Measurements from ENCODE around the gene TNFRSF1A. TPM values are rescaled to one million over a fixed set of nuclear protein-coding genes. Genes with fewer than 3 reads are reported as not detected.

The TNFRSF1A gene
- total and polyA plus RNA-seq, 2 of the 13 experiments (the other 11 are each of a cell fraction or from before 2014, with no cell fraction given), result 41.5 to 61.2 TPM

GRCh38 chr12:6346942-6347341 lies 5.1 kb upstream of the TNFRSF1A start:
- ChIA-PET CTCF (ENCODE audit: low intra/inter-chr PET ratio, low total read pairs) (no interaction called here), POLR2A (interaction anchor here (2.0 to 3.9 kb wide), 3 partner anchors 11 to 17 kb away, joined by 13 to 74 read pairs (median 72); no protein-coding TSS in a partner anchor)
- intact Hi-C loops (cut with micrococcal nuclease; ENCODE audit: unreplicated experiment), result loop anchor here (10.0 kb wide), 1 partner anchor 188 kb away; the partner anchor contains the start of gene GAPDH
- Histone ChIP-seq H3K79me2 (ENCODE audit: insufficient read depth, low read length) (peaks cover 6% of the 10 kb centered on the region), H3K4me2 (ENCODE audit: low read depth, low read length) (no peak overlapping the region), H3K4me1 (ENCODE audit: insufficient read depth, low read length) (peaks cover 59% of the 10 kb centered on the region), H3K27me3 (ENCODE audit: control insufficient read depth in 1 of 2, insufficient read depth in 2 of 2, low read length in 2 of 2) (no peaks in the 10 kb centered on the region), H2AFZ (ENCODE audit: low read length) (no peak overlapping the region), H4K20me1 (ENCODE audit: insufficient read depth, low read length) (no peaks in the 10 kb centered on the region), H3K4me3 (replicated peaks in 1 of 3; ENCODE audit: insufficient read depth in 1 of 3, low read depth in 2 of 3, low read length in 3 of 3) (no peak overlapping the region), H3K9ac (ENCODE audit: insufficient read depth, low read depth, low read length) (no peak overlapping the region), H3K9me3 (ENCODE audit: low read length) (no peaks in the 10 kb centered on the region), H3K36me3 (replicated peaks in 1 of 2; ENCODE audit: control insufficient read depth in 1 of 2, insufficient read depth in 2 of 2, low read length in 2 of 2) (no peaks in the 10 kb centered on the region), H3K27ac (ENCODE audit: extremely low read length, insufficient read depth, low read length) (no peak overlapping the region)
- FAIRE-seq, result no peak
- TF ChIP-seq, protein P1, sequence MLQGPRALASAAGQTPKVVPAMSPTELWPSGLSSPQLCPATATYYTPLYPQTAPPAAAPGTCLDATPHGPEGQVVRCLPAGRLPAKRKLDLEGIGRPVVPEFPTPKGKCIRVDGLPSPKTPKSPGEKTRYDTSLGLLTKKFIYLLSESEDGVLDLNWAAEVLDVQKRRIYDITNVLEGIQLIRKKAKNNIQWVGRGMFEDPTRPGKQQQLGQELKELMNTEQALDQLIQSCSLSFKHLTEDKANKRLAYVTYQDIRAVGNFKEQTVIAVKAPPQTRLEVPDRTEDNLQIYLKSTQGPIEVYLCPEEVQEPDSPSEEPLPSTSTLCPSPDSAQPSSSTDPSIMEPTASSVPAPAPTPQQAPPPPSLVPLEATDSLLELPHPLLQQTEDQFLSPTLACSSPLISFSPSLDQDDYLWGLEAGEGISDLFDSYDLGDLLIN (CRISPR knock-in tag; IDR thresholded peaks at IDR 0.05; ENCODE audit: borderline replicate concordance), result no peak
- TF ChIP-seq, protein P2, sequence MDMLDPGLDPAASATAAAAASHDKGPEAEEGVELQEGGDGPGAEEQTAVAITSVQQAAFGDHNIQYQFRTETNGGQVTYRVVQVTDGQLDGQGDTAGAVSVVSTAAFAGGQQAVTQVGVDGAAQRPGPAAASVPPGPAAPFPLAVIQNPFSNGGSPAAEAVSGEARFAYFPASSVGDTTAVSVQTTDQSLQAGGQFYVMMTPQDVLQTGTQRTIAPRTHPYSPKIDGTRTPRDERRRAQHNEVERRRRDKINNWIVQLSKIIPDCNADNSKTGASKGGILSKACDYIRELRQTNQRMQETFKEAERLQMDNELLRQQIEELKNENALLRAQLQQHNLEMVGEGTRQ (IDR thresholded peaks at IDR 0.05; ENCODE audit: low read depth, low read length), result no peak
- TF ChIP-seq, protein P2 (CRISPR knock-in tag; IDR thresholded peaks at IDR 0.05; ENCODE audit: borderline replicate concordance), result no peak
- TF ChIP-seq NFKB2 (CRISPR knock-in tag; IDR thresholded peaks at IDR 0.05; ENCODE audit: borderline replicate concordance), result no peak
- TF ChIP-seq ZNF30 (CRISPR knock-in tag; IDR thresholded peaks at IDR 0.05), result no peak
- no peak for TF ChIP-seq SOX13 (IDR thresholded peaks at IDR 0.05)
- no peak for TF ChIP-seq SOX13 (CRISPR knock-in tag; conservative IDR thresholded peaks at IDR 0.05 in 1 of 2, IDR thresholded peaks at IDR 0.05 in 1 of 2)
- no peak for TF ChIP-seq ZNF562 (CRISPR knock-in tag; IDR thresholded peaks at IDR 0.05; ENCODE audit: borderline replicate concordance)
- no peak for TF ChIP-seq ATF1 (CRISPR knock-in tag; IDR thresholded peaks at IDR 0.05)
- TF ChIP-seq, protein P3, sequence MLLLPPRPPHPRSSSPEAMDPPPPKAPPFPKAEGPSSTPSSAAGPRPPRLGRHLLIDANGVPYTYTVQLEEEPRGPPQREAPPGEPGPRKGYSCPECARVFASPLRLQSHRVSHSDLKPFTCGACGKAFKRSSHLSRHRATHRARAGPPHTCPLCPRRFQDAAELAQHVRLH (CRISPR knock-in tag; IDR thresholded peaks at IDR 0.05; ENCODE audit: borderline replicate concordance, low read depth), result no peak
- TF ChIP-seq RORA (CRISPR knock-in tag; IDR thresholded peaks at IDR 0.05), result no peak
- no peak for TF ChIP-seq PCBP1 (IDR thresholded peaks at IDR 0.05; ENCODE audit: borderline replicate concordance, low read depth, low read length)
- no peak for TF ChIP-seq ZNF253 (CRISPR knock-in tag; IDR thresholded peaks at IDR 0.05; ENCODE audit: borderline replicate concordance)
- TF ChIP-seq STAT5B (CRISPR knock-in tag; IDR thresholded peaks at IDR 0.05), result no peak
- TF ChIP-seq POGK (CRISPR knock-in tag; conservative IDR thresholded peaks at IDR 0.05), result no peak
- BruUV-seq (replicated peaks), result no TSS peak
- no peak for DNase-seq (ENCODE audit: low spot score)
- in situ Hi-C loops (cut with HindIII; ENCODE audit: extremely low pct_ligation_motif_present, low pct_unique_long_range_greater_than_20kb), result no loop called here
- 90% methylated on average over 8 of the region's 8 CpGs for WGBS (ENCODE audit: low lambda C conversion rate)
- no peak for ATAC-seq
